Prostate gland (tissue), 2 donors: ENCODE data around the gene EXOC6.

Source experiments
- POLR2A ChIP-seq: fragments of 450-650 bp; IDR thresholded peaks from one replicate; pipeline ENCODE4 v1.6.1; 2016; ENCODE audit warnings: antibody characterized with exemption, mild to moderate bottlenecking
- POLR2AphosphoS5 ChIP-seq: sonication (generic); formaldehyde crosslinking; IDR thresholded peaks from one replicate; pipeline ENCODE4 v1.6.1; 2017; ENCODE audit warnings: antibody characterized with exemption
- TF ChIP-seq, protein P1 (sequence below), 4 experiments: fragments of 200-600 bp in 2 of 4; fragments of 450-650 bp in 2 of 4; sonication (generic) in 2 of 4; IDR thresholded peaks; 1 replicate in 3 of 4; 2 replicates in 1 of 4; pipeline ENCODE4 v1.5.1; 2016 to 2019; ENCODE audit warnings: antibody characterized with exemption in 4 of 4, mild to moderate bottlenecking in 2 of 4, moderate library complexity in 2 of 4

DNA sequence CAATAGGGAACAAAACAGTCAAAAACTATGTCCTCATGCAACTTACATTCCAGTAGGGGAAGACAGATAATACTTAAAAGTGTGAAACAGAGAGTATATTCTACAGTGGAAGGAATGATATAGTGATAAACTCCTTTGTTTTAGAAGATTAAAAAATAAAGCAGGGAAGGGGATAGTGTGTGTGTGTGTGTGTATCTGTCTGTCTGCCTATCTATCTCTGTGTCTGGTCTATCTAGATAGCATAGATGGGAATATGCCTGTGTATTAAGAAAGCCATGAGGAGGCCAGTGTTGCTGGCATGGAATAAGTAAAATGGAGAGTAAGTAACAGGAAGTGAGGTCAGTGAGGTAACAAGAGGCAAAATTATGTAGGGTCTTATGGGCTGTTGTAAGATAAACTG is 42.2 kb downstream of the EXOC6 start:
- TF ChIP-seq, protein P1, sequence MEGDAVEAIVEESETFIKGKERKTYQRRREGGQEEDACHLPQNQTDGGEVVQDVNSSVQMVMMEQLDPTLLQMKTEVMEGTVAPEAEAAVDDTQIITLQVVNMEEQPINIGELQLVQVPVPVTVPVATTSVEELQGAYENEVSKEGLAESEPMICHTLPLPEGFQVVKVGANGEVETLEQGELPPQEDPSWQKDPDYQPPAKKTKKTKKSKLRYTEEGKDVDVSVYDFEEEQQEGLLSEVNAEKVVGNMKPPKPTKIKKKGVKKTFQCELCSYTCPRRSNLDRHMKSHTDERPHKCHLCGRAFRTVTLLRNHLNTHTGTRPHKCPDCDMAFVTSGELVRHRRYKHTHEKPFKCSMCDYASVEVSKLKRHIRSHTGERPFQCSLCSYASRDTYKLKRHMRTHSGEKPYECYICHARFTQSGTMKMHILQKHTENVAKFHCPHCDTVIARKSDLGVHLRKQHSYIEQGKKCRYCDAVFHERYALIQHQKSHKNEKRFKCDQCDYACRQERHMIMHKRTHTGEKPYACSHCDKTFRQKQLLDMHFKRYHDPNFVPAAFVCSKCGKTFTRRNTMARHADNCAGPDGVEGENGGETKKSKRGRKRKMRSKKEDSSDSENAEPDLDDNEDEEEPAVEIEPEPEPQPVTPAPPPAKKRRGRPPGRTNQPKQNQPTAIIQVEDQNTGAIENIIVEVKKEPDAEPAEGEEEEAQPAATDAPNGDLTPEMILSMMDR (IDR thresholded peaks at IDR 0.05) = no peak
- TF ChIP-seq POLR2AphosphoS5 (no peak), POLR2A (no peak)
